K562 (cell line): ENCODE measurements around the gene DNAH1. TPM values are rescaled to one million over a fixed set of nuclear protein-coding genes. Genes with fewer than 3 reads are reported as not detected.
"Not testable (repeated sequence)": the region's sequence is repeated elsewhere in the genome, so short reads cannot be mapped to it uniquely, and the experiment has no call there.

Experiments used
- ATAC-seq: fragments of 200-7000 bp; cut with Tn5 transposase; 3 replicates; pipeline ENCODE4 v1.9.1; 2020; ENCODE audit warnings: moderate library complexity
- BruUV-seq: library from RNA; stranded (reverse); fragments of 400-500 nt; replicated peaks from 2 replicates; lab custom pipeline; 2021; lab: Mats Ljungman, UMichigan
- CTCF ChIA-PET: fragments of 300-600 bp; formaldehyde crosslinking; extraction: SDS; loops from one replicate; lab custom pipeline; 2021; ENCODE audit warnings: low intra/inter-chr PET ratio; lab: Yijun Ruan, JAX
- POLR2A ChIA-PET: fragments of 300-600, 350-650 bp; sonication (Branson Sonifier 250); formaldehyde crosslinking; extraction: SDS; loops from one replicate; lab custom pipeline; 2021; ENCODE audit warnings: antibody characterized with exemption, inconsistent platforms; lab: Yijun Ruan, JAX
- DNase-seq, 4 experiments: peaks; one replicate each; pipeline versions ENCODE4 v3.0.0 to v3.0.0-alpha.2; 2011 to 2018; ENCODE audit warnings: low spot score in 3 of 4, mixed read lengths in 3 of 4; ENCODE audit errors: extremely low read depth in 1 of 4
- FAIRE-seq: peaks from 2 replicates; lab custom pipeline; 2011; peaks lifted over from hg19 to GRCh38; lab: Jason Lieb, UNC
- H2AFZ ChIP-seq: 2 replicates; pipeline ENCODE4 v1.6.0; 2011; ENCODE audit warnings: low read depth, low read length, control low read depth, inconsistent platforms
- H3K27ac ChIP-seq: fragments of 200-600 bp; 3 replicates; pipeline ENCODE4 v1.8.0; 2011; ENCODE audit warnings: low read depth, mild to moderate bottlenecking, control low read depth, inconsistent platforms, low read length, moderate library complexity, mixed read lengths; ENCODE audit errors: extremely low read depth
- H3K27me3 ChIP-seq, 2 experiments: fragments of 300-600 bp in 1 of 2; 2 replicates in 1 of 2; 3 replicates in 1 of 2; pipeline versions ENCODE4 v1.6.0 to v1.8.0; 2011; ENCODE audit warnings: inconsistent platforms in 2 of 2, low read length in 2 of 2, mild to moderate bottlenecking in 1 of 2, mixed read lengths in 1 of 2, moderate library complexity in 1 of 2; ENCODE audit not compliant: control insufficient read depth in 2 of 2, insufficient read depth in 2 of 2
- H3K36me3 ChIP-seq: fragments of 300-600 bp; 3 replicates; pipeline ENCODE4 v1.8.0; 2011; ENCODE audit warnings: mild to moderate bottlenecking, low read length, inconsistent platforms; ENCODE audit not compliant: control insufficient read depth, insufficient read depth
- H3K4me1 ChIP-seq, 2 experiments: fragments of 200-600 bp in 1 of 2; replicated peaks in 1 of 2; 2 replicates in 1 of 2; 3 replicates in 1 of 2; pipeline versions ENCODE4 v1.5.1 to v1.8.0; 2011; ENCODE audit warnings: inconsistent platforms in 2 of 2, low read length in 2 of 2, mild to moderate bottlenecking in 1 of 2, mixed read lengths in 1 of 2, moderate library complexity in 1 of 2; ENCODE audit not compliant: control insufficient read depth in 2 of 2, insufficient read depth in 2 of 2
- H3K4me2 ChIP-seq: 2 replicates; pipeline ENCODE4 v1.6.1; 2011; ENCODE audit warnings: low read length, control low read depth, inconsistent platforms, mixed read lengths; ENCODE audit not compliant: insufficient read depth
- H3K4me3 ChIP-seq: fragments of 200-600 bp; sonication (generic), shearing (Covaris generic); 2 replicates; pipeline ENCODE4 v1.5.1; 2016; ENCODE audit warnings: control low read depth, inconsistent platforms
- H3K79me2 ChIP-seq: fragments of 200-600 bp; 3 replicates; pipeline ENCODE4 v1.8.0; 2011; ENCODE audit warnings: low read length, inconsistent platforms; ENCODE audit not compliant: control insufficient read depth, insufficient read depth
- H3K9ac ChIP-seq, 2 experiments: 2 replicates each; pipeline versions ENCODE4 v1.6.0 to v1.6.1; 2011; ENCODE audit warnings: low read depth in 2 of 2, low read length in 2 of 2, control low read depth in 1 of 2, inconsistent platforms in 1 of 2, mild to moderate bottlenecking in 1 of 2, mixed read lengths in 1 of 2; ENCODE audit not compliant: insufficient read depth in 1 of 2
- H3K9me1 ChIP-seq: one replicate; pipeline ENCODE4 v1.6.0; 2011; ENCODE audit warnings: inconsistent platforms, mild to moderate bottlenecking, low read length, moderate library complexity; ENCODE audit not compliant: control insufficient read depth, insufficient read depth
- H3K9me3 ChIP-seq: replicated peaks from 2 replicates; pipeline ENCODE4 v1.5.1; 2011; ENCODE audit warnings: low read depth, low read length, inconsistent platforms; ENCODE audit not compliant: control insufficient read depth, insufficient read depth
- H4K20me1 ChIP-seq: replicated peaks from 2 replicates; pipeline ENCODE4 v1.6.1; 2011; ENCODE audit warnings: low read length, inconsistent platforms, mixed read lengths; ENCODE audit not compliant: control insufficient read depth, insufficient read depth
- GATAD2B ChIP-seq: fragments of 450-650 bp; IDR thresholded peaks from 2 replicates; pipeline ENCODE4 v1.6.1; 2017; ENCODE audit warnings: mild to moderate bottlenecking, borderline replicate concordance
- REST ChIP-seq, 2 experiments: fragments of 450-650 bp; formaldehyde crosslinking in 1 of 2; IDR thresholded peaks; 2 replicates each; pipeline versions ENCODE4 v1.4.0 to v1.6.1; 2014 to 2020; ENCODE audit warnings: mild to moderate bottlenecking in 2 of 2, borderline replicate concordance in 1 of 2, low read depth in 1 of 2
- ZNF324 ChIP-seq: fragments of 250-450 bp; sonication (Bioruptor Pico); IDR thresholded peaks from 2 replicates; pipeline ENCODE4 v1.4.0; 2020; ENCODE audit warnings: mild to moderate bottlenecking
- WGBS: fragments of 100-300 bp; shearing (Covaris generic); methylation state at CpG from one replicate; pipeline ENCODE4 v1.1.6; 2016; ENCODE audit warnings: low coverage, mixed read lengths; ENCODE audit not compliant: insufficient coverage; ENCODE audit errors: missing lambda C conversion rate; 5-methylcytosine and 5-hydroxymethylcytosine counted together
- in situ Hi-C: fragments of 300-500 bp; cut with MboI; formaldehyde crosslinking; loops from 4 replicates; pipeline ENCODE4 v1.15.0; 2018; ENCODE audit warnings: inconsistent platforms, mixed read lengths
- intact Hi-C: fragments of 100-400 bp; cut with micrococcal nuclease; formaldehyde crosslinking; loops from 2 replicates; pipeline ENCODE4 v1.14.2; 2022
- polyA plus RNA-seq, 8 experiments: library from polyadenylated mRNA; depleted of rRNA in 4 of 8; stranded (reverse) in 5 of 8; unstranded in 3 of 8; fragments of >200 nt; fragmentation: Nextera tagmentation in 2 of 8; fragmentation: Illumina TruSeq in 1 of 8; extraction: Ambion mirVana in 2 of 8; extraction: Trizol in 1 of 8; gene quantifications; 2 replicates each; pipeline versions ENCODE4 v1.2.1 to v1.2.3, GENCODE V29; 2011 to 2014; ENCODE audit warnings: inconsistent platforms in 1 of 8, missing spikeins in 1 of 8
- total RNA-seq, 7 experiments: library from RNA; depleted of rRNA in 6 of 7; stranded (reverse); fragments of >200 nt in 6 of 7; fragmentation: Illumina TruSeq in 2 of 7; extraction: Trizol in 2 of 7; gene quantifications; 2 replicates each; pipeline versions ENCODE4 v1.2.1 to v1.2.3, GENCODE V29; 2011 to 2021; ENCODE audit warnings: low replicate concordance in 1 of 7

DNAH1 gene
- total and polyA plus RNA-seq, 9 of the 15 experiments (the other 6 are each of a cell fraction or from before 2014, with no cell fraction given), result 0.04 to 0.84 (median 0.50) TPM

GRCh38 chr3:52283306-52283705 is 32.8 kb upstream of the DNAH1 start:
- H3K4me3 ChIP-seq, result no peak overlapping the region
- no peak for ATAC-seq
- 27% methylated on average over 1 of the region's 1 CpG for WGBS
- H3K9ac ChIP-seq, result 0 out of 4 replicates have a peak overlapping the region, but pooled peaks of 1 of the 2 experiments have one; percentile 20
- H3K36me3 ChIP-seq, result peaks cover 4% of the 10 kb centered on the region; the same call in 1 of the 3 replicates
- DNase-seq, result no peak
- ChIA-PET CTCF (no interaction called here), POLR2A (interaction anchor here (0.9 kb wide), 1 partner anchor 102 kb away, joined by 3 read pairs; no protein-coding TSS in a partner anchor)
- H3K27ac ChIP-seq, result peak overlapping the region; percentile 25; the same call in 1 of the 3 replicates
- no peak overlapping the region for H2AFZ ChIP-seq
- H3K9me3 ChIP-seq, result no peaks in the 10 kb centered on the region
- no peak for TF ChIP-seq ZNF324 (CRISPR knock-in tag)
- TF ChIP-seq REST (IDR thresholded peaks at IDR 0.05; ENCODE audit: borderline replicate concordance), result peak; percentile 5; the same call in 1 of the 2 replicates
- no peak for TF ChIP-seq REST (CRISPR knock-in tag; IDR thresholded peaks at IDR 0.05; ENCODE audit: low read depth)
- TF ChIP-seq GATAD2B, result no peak
- in situ Hi-C loops (no loop called here), intact Hi-C loops (no loop called here)
- H3K79me2 ChIP-seq, result peaks cover 28% of the 10 kb centered on the region
- FAIRE-seq, result no peak
- no TSS peak for BruUV-seq
- no peaks in the 10 kb centered on the region for H3K9me1 ChIP-seq
- H4K20me1 ChIP-seq, result no peaks in the 10 kb centered on the region
- peaks cover 11 to 12% of the 10 kb centered on the region in 2 experiments; a peak in 4 of 5 replicates for H3K4me1 ChIP-seq
- no peak overlapping the region for H3K4me2 ChIP-seq
- no peaks in the 10 kb centered on the region for H3K27me3 ChIP-seq

DNA sequence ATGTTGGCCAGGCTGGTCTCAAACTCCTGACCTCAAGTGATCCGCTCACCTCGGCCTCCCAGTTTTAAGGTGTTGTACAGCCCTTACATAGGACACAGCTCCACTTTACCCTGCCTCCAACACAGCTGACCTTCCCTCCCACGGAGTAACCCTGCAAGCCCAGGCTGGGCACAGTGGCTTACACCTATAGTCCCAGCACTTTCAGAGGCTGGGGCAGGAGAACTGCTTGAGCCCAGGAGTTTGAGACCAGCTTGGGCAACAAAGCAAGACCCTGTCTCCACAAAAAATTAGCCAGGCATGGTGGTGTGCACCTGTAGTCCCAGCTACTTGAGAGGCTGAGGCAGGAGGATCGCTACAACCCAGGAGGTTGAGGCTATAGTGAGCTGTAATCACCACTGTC is 32.1 kb upstream of the DNAH1 start:
- intact Hi-C loops, H3K9ac ChIP-seq, DNase-seq, H4K20me1 ChIP-seq, CTCF ChIA-PET, H3K27ac ChIP-seq, H3K27me3 ChIP-seq, H3K9me1 ChIP-seq, BruUV-seq, FAIRE-seq, H2AFZ ChIP-seq, in situ Hi-C loops, H3K4me2 ChIP-seq, H3K9me3 ChIP-seq, H3K36me3 ChIP-seq, H3K4me3 ChIP-seq, ATAC-seq: not testable (repeated sequence)
- Histone ChIP-seq H3K4me1 (peaks cover 7 to 17% of the 10 kb centered on the region in 2 experiments; a peak in 3 of 5 replicates), H3K79me2 (peaks cover 30% of the 10 kb centered on the region)
- 68% methylated on average over 4 of the region's 4 CpGs for WGBS
- POLR2A ChIA-PET, result interaction anchor here (0.9 kb wide), 1 partner anchor 101 kb away, joined by 3 read pairs; no protein-coding TSS in a partner anchor
